A549 (cell line): ENCODE results near the gene RAP1GAP2.

Experiments
- CTCF ChIP-seq: fragments of >200 bp; sonication (Bioruptor Twin); formaldehyde crosslinking; IDR thresholded peaks from 3 replicates; pipeline ENCODE4 v1.5.1; 2016
- E2F6 ChIP-seq: IDR thresholded peaks from 2 replicates; pipeline ENCODE4 v1.6.1; 2012; ENCODE audit warnings: low read depth, borderline replicate concordance
- KDM5A ChIP-seq: fragments of 200-600 bp; sonication (generic); IDR thresholded peaks from 2 replicates; pipeline ENCODE4 v1.6.1; 2016; ENCODE audit warnings: antibody characterized with exemption, mild to moderate bottlenecking
- POLR2A ChIP-seq: IDR thresholded peaks from 2 replicates; pipeline ENCODE4 v1.6.1; 2012; ENCODE audit warnings: mild to moderate bottlenecking, low read length
- RARB ChIP-seq: fragments of 250-450 bp; sonication (Bioruptor Pico); IDR thresholded peaks from 2 replicates; pipeline ENCODE4 v1.8.0; 2021; ENCODE audit warnings: mild to moderate bottlenecking, moderate library complexity
- REST ChIP-seq: fragments of 200-600 bp; sonication (generic); IDR thresholded peaks from 2 replicates; pipeline ENCODE4 v1.6.1; 2016; ENCODE audit warnings: antibody characterized with exemption, mild to moderate bottlenecking, moderate library complexity
- USF2 ChIP-seq: fragments of 450-650 bp; IDR thresholded peaks from 2 replicates; pipeline ENCODE4 v1.6.1; 2014; ENCODE audit warnings: antibody characterized with exemption
- ZNF302 ChIP-seq: fragments of 250-450 bp; sonication (Bioruptor Pico); IDR thresholded peaks from 2 replicates; pipeline ENCODE4 v1.9.0; 2021; ENCODE audit warnings: inconsistent platforms, mild to moderate bottlenecking, moderate library complexity

- TF ChIP-seq CTCF (no peak), ZNF302 (CRISPR knock-in tag) (no peak), E2F6 (no peak), USF2 (no peak), POLR2A (no peak), KDM5A (no peak), REST (no peak), RARB (no peak)
Measured at GRCh38 chr17:2972749-2973148, 176.5 kb downstream of the RAP1GAP2 start.
